OCI-LY3 (cell line): ENCODE data around the gene RBM6.

ENCODE experiments used
- CTCF ChIP-seq: fragments of 200-600, 300-600 bp; sonication (generic); IDR thresholded peaks from 2 replicates; pipeline ENCODE4 v1.5.1; 2014; ENCODE audit warnings: antibody characterized with exemption, low read length, low read depth
- EZH2phosphoT487 ChIP-seq: fragments of 200-600 bp; shearing (Covaris generic); IDR thresholded peaks from 2 replicates; pipeline ENCODE4 v1.6.1; 2018; ENCODE audit warnings: antibody characterized with exemption, mixed run types, low read depth

- TF ChIP-seq CTCF (no peak), EZH2phosphoT487 (no peak)
Measured at GRCh38 chr3:49896345-49896744, 43.6 kb upstream of the RBM6 start.
